ENCODE results near the gene AMH. TPM values are rescaled to one million over a fixed set of nuclear protein-coding genes. Genes with fewer than 3 reads are reported as not detected.

The AMH gene
- total and polyA plus RNA-seq, 2 of the 4 experiments (the other 2 are of a cell fraction): 0.86 TPM; not detected in 1

DNA sequence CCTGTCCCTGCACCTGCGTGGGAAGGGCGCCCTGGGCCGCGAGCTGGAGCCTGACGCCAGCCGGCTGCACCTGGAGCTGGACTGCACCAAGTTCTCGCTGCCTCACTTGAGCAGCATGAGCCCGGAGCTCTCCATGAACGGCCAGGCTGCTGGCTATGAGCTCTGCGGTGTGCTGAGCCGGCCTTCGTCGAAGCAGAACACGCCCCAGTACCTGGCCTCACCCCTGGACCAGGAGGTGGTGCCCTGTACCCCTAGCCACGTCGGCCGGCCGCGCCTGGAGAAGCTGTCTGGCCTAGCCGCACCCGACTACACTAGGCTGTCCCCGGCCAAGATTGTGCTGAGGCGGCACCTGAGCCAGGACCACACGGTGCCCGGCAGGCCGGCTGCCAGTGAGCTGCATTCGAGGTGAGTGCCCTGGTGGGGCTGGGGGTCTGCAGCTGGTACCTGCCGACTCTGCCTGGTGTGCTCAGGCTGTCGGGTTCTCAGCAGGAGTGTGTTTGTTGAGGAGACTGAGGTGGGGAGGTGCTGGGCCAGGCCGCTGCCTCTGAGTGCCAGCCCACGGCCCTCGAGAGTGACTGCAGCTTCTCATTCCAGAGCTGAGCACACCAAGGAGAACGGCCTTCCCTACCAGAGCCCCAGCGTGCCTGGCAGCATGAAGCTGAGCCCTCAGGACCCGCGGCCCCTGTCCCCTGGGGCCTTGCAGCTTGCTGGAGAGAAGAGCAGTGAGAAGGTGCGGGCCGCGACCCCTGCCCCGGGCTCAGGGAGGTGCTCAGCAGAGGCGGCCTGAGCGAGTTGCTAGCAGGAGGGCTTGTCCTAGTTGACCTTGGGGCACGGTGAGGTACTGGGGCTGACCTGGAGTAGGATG is 32.5 kb upstream of the AMH start:
- no peaks in the 10 kb centered on the region for H3K9me3 ChIP-seq (ENCODE audit: control insufficient read depth, insufficient read depth, low read length)
- no peak overlapping the region for H2AFZ ChIP-seq (replicated peaks; ENCODE audit: low read length, poor library complexity)
- no peak overlapping the region for H3K4ac ChIP-seq (ENCODE audit: low read depth, low read length)
- H3K4me2 ChIP-seq (ENCODE audit: low read depth, low read length): no peak overlapping the region
- H2BK15ac ChIP-seq (ENCODE audit: low read depth, low read length): no peak overlapping the region
- ChIA-PET CTCF (interaction anchor here (0.9 kb wide), 1 partner anchor 31 kb away, joined by 3 read pairs; no protein-coding TSS in a partner anchor), POLR2A (ENCODE audit: unreplicated experiment) (no interaction called here)
- no peak overlapping the region for H3K56ac ChIP-seq (ENCODE audit: extremely low read depth, insufficient read depth, low read length)
- H3K23ac ChIP-seq (ENCODE audit: low read depth, low read length): no peak overlapping the region
- intact Hi-C loops (cut with micrococcal nuclease): no loop called here
- no peak overlapping the region for H3K9ac ChIP-seq (ENCODE audit: low read depth, low read length)
- H3K4me3 ChIP-seq (ENCODE audit: insufficient read depth, low read depth, low read length): no peak overlapping the region
- ATAC-seq (ENCODE audit: low read depth) (no peak), DNase-seq (no peak)
- H3K14ac ChIP-seq (replicated peaks; ENCODE audit: low read depth, low read length): no peak overlapping the region
- peaks cover 71% of the 10 kb centered on the region for H3K36me3 ChIP-seq (ENCODE audit: control insufficient read depth, insufficient read depth, low read length)
- H2AK9ac ChIP-seq (replicated peaks; ENCODE audit: low read depth, low read length, poor library complexity): peak overlapping the region; percentile 28
- TF ChIP-seq RFX5 (IDR thresholded peaks at IDR 0.05; ENCODE audit: low read depth, low read length) (no peak), RAD21 (IDR thresholded peaks at IDR 0.05; ENCODE audit: low read length) (no peak), BHLHE40 (IDR thresholded peaks at IDR 0.05; ENCODE audit: low read depth, low read length) (no peak), CEBPB (IDR thresholded peaks at IDR 0.05; ENCODE audit: low read depth, low read length) (no peak), SMC3 (IDR thresholded peaks at IDR 0.05; ENCODE audit: low read depth, low read length) (no peak), MXI1 (IDR thresholded peaks at IDR 0.05; ENCODE audit: borderline replicate concordance, low read depth, low read length) (no peak), FOS (IDR thresholded peaks at IDR 0.05; ENCODE audit: low read depth, low read length) (no peak), MAFK (IDR thresholded peaks at IDR 0.05; ENCODE audit: low read depth, low read length) (no peak)
- TF ChIP-seq, protein P1, sequence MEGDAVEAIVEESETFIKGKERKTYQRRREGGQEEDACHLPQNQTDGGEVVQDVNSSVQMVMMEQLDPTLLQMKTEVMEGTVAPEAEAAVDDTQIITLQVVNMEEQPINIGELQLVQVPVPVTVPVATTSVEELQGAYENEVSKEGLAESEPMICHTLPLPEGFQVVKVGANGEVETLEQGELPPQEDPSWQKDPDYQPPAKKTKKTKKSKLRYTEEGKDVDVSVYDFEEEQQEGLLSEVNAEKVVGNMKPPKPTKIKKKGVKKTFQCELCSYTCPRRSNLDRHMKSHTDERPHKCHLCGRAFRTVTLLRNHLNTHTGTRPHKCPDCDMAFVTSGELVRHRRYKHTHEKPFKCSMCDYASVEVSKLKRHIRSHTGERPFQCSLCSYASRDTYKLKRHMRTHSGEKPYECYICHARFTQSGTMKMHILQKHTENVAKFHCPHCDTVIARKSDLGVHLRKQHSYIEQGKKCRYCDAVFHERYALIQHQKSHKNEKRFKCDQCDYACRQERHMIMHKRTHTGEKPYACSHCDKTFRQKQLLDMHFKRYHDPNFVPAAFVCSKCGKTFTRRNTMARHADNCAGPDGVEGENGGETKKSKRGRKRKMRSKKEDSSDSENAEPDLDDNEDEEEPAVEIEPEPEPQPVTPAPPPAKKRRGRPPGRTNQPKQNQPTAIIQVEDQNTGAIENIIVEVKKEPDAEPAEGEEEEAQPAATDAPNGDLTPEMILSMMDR (conservative IDR thresholded peaks at IDR 0.05; ENCODE audit: low read depth, low read length): no peak
- TF ChIP-seq, protein P2, sequence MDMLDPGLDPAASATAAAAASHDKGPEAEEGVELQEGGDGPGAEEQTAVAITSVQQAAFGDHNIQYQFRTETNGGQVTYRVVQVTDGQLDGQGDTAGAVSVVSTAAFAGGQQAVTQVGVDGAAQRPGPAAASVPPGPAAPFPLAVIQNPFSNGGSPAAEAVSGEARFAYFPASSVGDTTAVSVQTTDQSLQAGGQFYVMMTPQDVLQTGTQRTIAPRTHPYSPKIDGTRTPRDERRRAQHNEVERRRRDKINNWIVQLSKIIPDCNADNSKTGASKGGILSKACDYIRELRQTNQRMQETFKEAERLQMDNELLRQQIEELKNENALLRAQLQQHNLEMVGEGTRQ (IDR thresholded peaks at IDR 0.05; ENCODE audit: low read depth, low read length): no peak
- TF ChIP-seq, protein P3, sequence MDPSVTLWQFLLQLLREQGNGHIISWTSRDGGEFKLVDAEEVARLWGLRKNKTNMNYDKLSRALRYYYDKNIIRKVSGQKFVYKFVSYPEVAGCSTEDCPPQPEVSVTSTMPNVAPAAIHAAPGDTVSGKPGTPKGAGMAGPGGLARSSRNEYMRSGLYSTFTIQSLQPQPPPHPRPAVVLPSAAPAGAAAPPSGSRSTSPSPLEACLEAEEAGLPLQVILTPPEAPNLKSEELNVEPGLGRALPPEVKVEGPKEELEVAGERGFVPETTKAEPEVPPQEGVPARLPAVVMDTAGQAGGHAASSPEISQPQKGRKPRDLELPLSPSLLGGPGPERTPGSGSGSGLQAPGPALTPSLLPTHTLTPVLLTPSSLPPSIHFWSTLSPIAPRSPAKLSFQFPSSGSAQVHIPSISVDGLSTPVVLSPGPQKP (IDR thresholded peaks at IDR 0.05; ENCODE audit: borderline replicate concordance, low read depth, low read length): no peak
- H3K79me1 ChIP-seq (ENCODE audit: low read depth in 1 of 2, low read length in 2 of 2): peaks cover 16 to 52% of the 10 kb centered on the region in 2 experiments; a peak in 3 of 4 replicates
- H4K8ac ChIP-seq (ENCODE audit: low read depth in 2 of 2, low read length in 2 of 2): no peak overlapping the region
- no peak overlapping the region for H2BK5ac ChIP-seq (ENCODE audit: low read depth, low read length, poor library complexity, severe bottlenecking)
- no peaks in the 10 kb centered on the region for H3K9me1 ChIP-seq (ENCODE audit: insufficient read depth, low read length)
- dilution Hi-C loops (cut with HindIII; ENCODE audit: low sequenced_read_pairs, unreplicated experiment): no loop called here
- H4K91ac ChIP-seq (ENCODE audit: insufficient read depth, low read depth, low read length): no peak overlapping the region
- H4K5ac ChIP-seq (ENCODE audit: low read depth, low read length): no peak overlapping the region
- no peak overlapping the region for H2BK20ac ChIP-seq (ENCODE audit: low read depth, low read length)
- in situ Hi-C loops (cut with MboI; ENCODE audit: low sequenced_read_pairs): no loop called here
- BruUV-seq (replicated peaks): no TSS peak
- no peak overlapping the region for H3K18ac ChIP-seq (ENCODE audit: low read depth, low read length)
- H3K4me1 ChIP-seq (ENCODE audit: control insufficient read depth, insufficient read depth, low read length): no peaks in the 10 kb centered on the region
- peaks cover 3% of the 10 kb centered on the region; the same call in 1 of the 2 replicates for H4K20me1 ChIP-seq (ENCODE audit: insufficient read depth, low read length)
- WGBS, 2 experiments (ENCODE audit: extremely low coverage in 2 of 2, insufficient read length in 1 of 2): 97% methylated on average over 26 of the region's 43 CpGs; no CpG with 5 or more reads in 1 of the 2 experiments
- no peaks in the 10 kb centered on the region for H3K27me3 ChIP-seq (ENCODE audit: control insufficient read depth, insufficient read depth, low read length)
- no peak overlapping the region for H2AK5ac ChIP-seq (ENCODE audit: low read depth, low read length)
- H3K27ac ChIP-seq (ENCODE audit: insufficient read depth, low read length): no peak overlapping the region
- no peak overlapping the region for H2BK120ac ChIP-seq (ENCODE audit: low read depth, low read length)

Data from IMR-90 (cell line).